ENCODE results near the gene IL17D.
"Not testable (repeated sequence)": the region's sequence is repeated elsewhere in the genome, so short reads cannot be mapped to it uniquely, and the experiment has no call there.

Gene IL17D

DNA sequence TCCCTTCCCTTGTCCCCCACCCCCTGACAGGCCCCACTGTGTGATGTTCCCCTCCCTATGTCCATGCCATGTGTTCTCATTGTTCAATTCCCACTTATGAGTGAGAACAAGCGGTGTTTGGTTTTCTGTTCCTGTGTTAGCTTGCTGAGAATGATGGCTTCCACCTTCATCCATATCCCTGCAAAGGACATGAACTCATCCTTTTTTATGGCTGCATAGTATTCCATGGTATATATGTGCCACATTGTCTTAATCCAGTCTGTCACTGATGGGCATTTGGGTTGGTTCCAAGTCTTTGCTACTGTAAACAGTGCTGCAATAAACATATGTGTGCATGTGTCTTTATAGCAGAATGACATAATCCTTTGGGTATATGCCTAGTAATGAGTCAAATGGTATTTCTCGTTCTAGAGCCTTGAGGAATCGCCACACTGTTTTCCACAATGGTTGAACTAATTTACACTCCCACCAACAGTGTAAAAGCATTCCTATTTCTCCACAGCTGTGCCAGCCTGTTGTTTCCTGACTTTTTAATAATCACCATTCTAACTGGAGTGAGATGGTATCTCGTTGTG is 40.4 kb downstream of the IL17D start:
- H3K4me1 Mint-ChIP-seq (ENCODE audit: low read depth in 2 of 2); H3K27ac Mint-ChIP-seq; H3K4me3 Mint-ChIP-seq; DNase-seq; ATAC-seq (replicated peaks); H3K36me3 Mint-ChIP-seq (ENCODE audit: insufficient read depth); H3K27me3 Mint-ChIP-seq: not testable (repeated sequence)
- H3K9me3 Mint-ChIP-seq = peaks cover 1 to 11% of the 10 kb centered on the region in 2 donors

DNA sequence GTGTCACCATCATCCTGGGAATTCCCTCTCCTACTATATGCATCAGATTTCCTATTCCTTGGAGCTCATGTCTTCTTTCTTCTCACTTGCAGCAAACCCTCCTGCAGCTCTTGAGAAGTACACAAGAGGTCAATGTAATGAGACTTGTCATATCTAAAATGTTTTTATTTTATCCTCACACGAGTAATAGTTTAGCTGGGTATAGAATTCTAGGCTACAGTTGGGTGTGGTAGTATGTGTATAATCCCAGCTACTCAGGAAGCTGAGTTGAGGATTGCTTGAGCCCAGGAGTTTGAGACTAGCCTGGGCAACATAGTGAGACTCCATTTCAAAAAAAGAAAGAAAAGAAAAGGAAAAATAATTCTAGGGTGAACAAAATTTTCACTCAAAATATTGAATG is 45.9 kb downstream of the IL17D start:
- H3K9me3 Mint-ChIP-seq = peaks cover 11 to 44% of the 10 kb centered on the region in 2 donors
- no peak overlapping the region for H3K27ac Mint-ChIP-seq
- no peaks in the 10 kb centered on the region for H3K36me3 Mint-ChIP-seq (ENCODE audit: insufficient read depth)
- H3K4me1 Mint-ChIP-seq (ENCODE audit: low read depth in 2 of 2) = no peaks in the 10 kb centered on the region
- ATAC-seq (replicated peaks) (no peak), DNase-seq (no peak)
- H3K4me3 Mint-ChIP-seq = no peak overlapping the region
- no peaks in the 10 kb centered on the region for H3K27me3 Mint-ChIP-seq

GRCh38 chr13:20754009-20754408 is 50.5 kb downstream of the IL17D start:
- Mint-ChIP-seq H3K27ac (no peak overlapping the region), H3K9me3 (peaks cover 9 to 31% of the 10 kb centered on the region in 2 donors), H3K27me3 (no peaks in the 10 kb centered on the region), H3K4me1 (ENCODE audit: low read depth in 2 of 2) (peaks cover 0 to 1% of the 10 kb centered on the region in 2 donors), H3K4me3 (no peak overlapping the region), H3K36me3 (ENCODE audit: insufficient read depth) (peaks cover 3% of the 10 kb centered on the region)
- DNase-seq = no peak
- ATAC-seq (replicated peaks) = no peak

DNA sequence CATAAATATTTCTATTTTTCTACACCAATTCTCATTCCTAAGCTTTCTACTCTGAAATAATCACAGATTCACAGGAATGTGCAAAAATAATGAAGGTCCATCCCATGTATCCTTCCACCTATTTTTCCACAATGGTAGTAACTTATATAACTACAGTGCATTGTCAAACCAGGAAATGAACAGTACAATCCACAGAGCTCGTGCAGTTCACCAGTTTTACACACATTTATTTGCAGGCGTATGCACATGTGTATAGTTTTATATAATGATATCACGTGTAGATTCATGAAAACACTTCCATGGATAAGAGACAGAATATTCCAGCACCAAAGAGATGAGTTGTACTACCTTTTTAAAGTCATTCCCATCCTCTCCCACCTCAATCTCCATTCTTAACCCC is 57.4 kb downstream of the IL17D start:
- ATAC-seq (replicated peaks) = no peak
- H3K9me3 Mint-ChIP-seq = no peaks in the 10 kb centered on the region
- H3K4me3 Mint-ChIP-seq = no peak overlapping the region

GRCh38 chr13:20767309-20767943 is 63.9 kb downstream of the IL17D start:
- H3K9me3 Mint-ChIP-seq = peaks cover 0 to 11% of the 10 kb centered on the region in 2 donors
- no peaks in the 10 kb centered on the region for H3K27me3 Mint-ChIP-seq
- H3K36me3 Mint-ChIP-seq (ENCODE audit: insufficient read depth) = peaks cover 6% of the 10 kb centered on the region
- H3K4me1 Mint-ChIP-seq (ENCODE audit: low read depth in 2 of 2) = peaks cover 3 to 6% of the 10 kb centered on the region in 2 donors
- H3K4me3 Mint-ChIP-seq = no peak overlapping the region
- DNase-seq (no peak), ATAC-seq (replicated peaks) (no peak)
- no peak overlapping the region for H3K27ac Mint-ChIP-seq

More for the DNA sequence above, 57.4 kb downstream of the IL17D start:
- no peak for DNase-seq
- no peaks in the 10 kb centered on the region for H3K27me3 Mint-ChIP-seq
- H3K36me3 Mint-ChIP-seq (ENCODE audit: insufficient read depth) = peaks cover 3% of the 10 kb centered on the region
- peaks cover 0 to 2% of the 10 kb centered on the region in 2 donors for H3K4me1 Mint-ChIP-seq (ENCODE audit: low read depth in 2 of 2)
- H3K27ac Mint-ChIP-seq = no peak overlapping the region

DNA sequence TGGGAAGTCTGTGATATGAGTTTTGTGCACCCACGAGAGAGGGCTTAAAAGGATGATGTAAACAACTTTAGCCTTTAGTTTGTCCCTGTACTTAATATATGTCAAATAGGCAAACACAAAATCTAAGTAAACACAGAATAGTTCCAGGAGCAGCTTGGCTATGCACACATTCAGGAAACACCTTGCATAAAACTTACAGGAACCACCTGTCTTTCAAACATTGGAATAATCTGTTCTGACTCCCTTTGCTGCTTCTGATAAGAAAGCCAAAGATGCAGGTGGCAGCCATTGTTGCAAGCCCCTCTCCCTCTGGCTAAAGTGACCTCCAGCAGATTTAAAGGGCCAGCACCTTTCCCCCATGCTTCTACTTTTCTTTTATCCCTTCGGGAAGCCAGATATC is 65.6 kb downstream of the IL17D start:
- H3K27ac Mint-ChIP-seq = no peak overlapping the region
- ATAC-seq (replicated peaks) = no peak
- H3K9me3 Mint-ChIP-seq = peaks cover 0 to 11% of the 10 kb centered on the region in 2 donors
- peaks cover 17% of the 10 kb centered on the region for H3K36me3 Mint-ChIP-seq (ENCODE audit: insufficient read depth)
- no peak for DNase-seq
- peaks cover 10 to 17% of the 10 kb centered on the region in 2 donors for H3K4me1 Mint-ChIP-seq (ENCODE audit: low read depth in 2 of 2)
- H3K4me3 Mint-ChIP-seq = no peak overlapping the region
- H3K27me3 Mint-ChIP-seq = no peaks in the 10 kb centered on the region

- H3K9me3 Mint-ChIP-seq = peaks cover 0 to 11% of the 10 kb centered on the region in 2 donors
Measured at GRCh38 chr13:20769834-20770233, 66.3 kb downstream of the IL17D start.

More at GRCh38 chr13:20769834-20770233, 66.3 kb downstream of the IL17D start:
- DNase-seq = no peak
- Mint-ChIP-seq H3K27me3 (no peaks in the 10 kb centered on the region), H3K27ac (no peak overlapping the region), H3K4me1 (ENCODE audit: low read depth in 2 of 2) (peaks cover 10 to 17% of the 10 kb centered on the region in 2 donors), H3K36me3 (ENCODE audit: insufficient read depth) (peaks cover 21% of the 10 kb centered on the region), H3K4me3 (no peak overlapping the region)
- ATAC-seq (replicated peaks) = no peak

Data from effector memory CD8-positive, alpha-beta T cell (primary cell).